ENCODE results near the gene HSPH1. TPM values are rescaled to one million over a fixed set of nuclear protein-coding genes. Genes with fewer than 3 reads are reported as not detected.

HSPH1 gene
- total RNA-seq, 2 donors from 2014 or later: 57.3 to 162 TPM

DNA sequence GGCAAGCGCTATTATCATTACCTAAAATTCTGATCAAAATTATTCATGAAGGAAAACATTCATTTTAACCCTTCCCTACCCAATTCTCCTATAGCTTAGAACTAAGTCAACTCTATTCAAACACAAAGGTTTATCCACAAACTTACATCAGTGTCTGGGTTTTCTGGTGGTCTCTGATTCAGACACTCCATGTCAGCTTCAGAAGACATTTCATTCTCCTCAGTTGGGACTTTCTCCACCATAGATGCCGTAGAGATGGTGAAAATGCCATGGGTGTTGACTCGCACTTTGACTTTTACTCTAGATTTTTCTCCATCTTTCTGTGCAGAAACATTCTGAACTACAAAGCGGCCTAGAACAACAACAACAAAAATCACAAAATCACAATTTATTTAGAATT lies 16.3 kb downstream of the HSPH1 start:
- Histone ChIP-seq H3K27me3 (no peaks in the 10 kb centered on the region), H3K27ac (no peak overlapping the region), H3K9me3 (no peaks in the 10 kb centered on the region), H3K4me1 (no peaks in the 10 kb centered on the region), H3K9ac (ENCODE audit: low read depth in 2 of 2, low read length in 2 of 2) (no peak overlapping the region), H3K4me3 (no peak overlapping the region), H3K36me3 (peaks cover 11% of the 10 kb centered on the region)
- no peak for DNase-seq
- TF ChIP-seq, protein P1, sequence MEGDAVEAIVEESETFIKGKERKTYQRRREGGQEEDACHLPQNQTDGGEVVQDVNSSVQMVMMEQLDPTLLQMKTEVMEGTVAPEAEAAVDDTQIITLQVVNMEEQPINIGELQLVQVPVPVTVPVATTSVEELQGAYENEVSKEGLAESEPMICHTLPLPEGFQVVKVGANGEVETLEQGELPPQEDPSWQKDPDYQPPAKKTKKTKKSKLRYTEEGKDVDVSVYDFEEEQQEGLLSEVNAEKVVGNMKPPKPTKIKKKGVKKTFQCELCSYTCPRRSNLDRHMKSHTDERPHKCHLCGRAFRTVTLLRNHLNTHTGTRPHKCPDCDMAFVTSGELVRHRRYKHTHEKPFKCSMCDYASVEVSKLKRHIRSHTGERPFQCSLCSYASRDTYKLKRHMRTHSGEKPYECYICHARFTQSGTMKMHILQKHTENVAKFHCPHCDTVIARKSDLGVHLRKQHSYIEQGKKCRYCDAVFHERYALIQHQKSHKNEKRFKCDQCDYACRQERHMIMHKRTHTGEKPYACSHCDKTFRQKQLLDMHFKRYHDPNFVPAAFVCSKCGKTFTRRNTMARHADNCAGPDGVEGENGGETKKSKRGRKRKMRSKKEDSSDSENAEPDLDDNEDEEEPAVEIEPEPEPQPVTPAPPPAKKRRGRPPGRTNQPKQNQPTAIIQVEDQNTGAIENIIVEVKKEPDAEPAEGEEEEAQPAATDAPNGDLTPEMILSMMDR (IDR thresholded peaks at IDR 0.05): no peak
- intact Hi-C loops (cut with DNase I): no loop called here

DNA sequence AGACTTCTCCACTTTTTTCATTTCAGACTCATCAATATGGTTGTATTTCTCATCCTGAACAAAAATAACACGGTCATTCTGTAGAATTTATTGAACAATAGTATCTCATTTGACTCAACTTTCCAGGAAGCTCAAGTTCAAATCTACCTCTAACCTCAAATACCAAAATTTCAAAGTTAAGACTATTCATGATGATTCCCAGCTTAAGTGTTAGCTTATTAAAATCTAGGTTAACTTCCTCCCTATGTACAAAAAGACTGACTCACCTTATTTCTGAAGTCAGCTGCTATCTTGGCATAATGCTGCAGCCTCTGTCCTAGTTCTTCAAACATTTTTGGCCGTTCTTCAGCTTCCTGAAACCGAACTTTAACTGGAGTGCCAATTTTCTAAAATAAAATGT lies 23.2 kb downstream of the HSPH1 start:
- H3K36me3 ChIP-seq: peaks cover 12% of the 10 kb centered on the region
- no peaks in the 10 kb centered on the region for H3K27me3 ChIP-seq
- TF ChIP-seq, protein P1 (IDR thresholded peaks at IDR 0.05): no peak
- intact Hi-C loops (cut with DNase I): no loop called here
- no peaks in the 10 kb centered on the region for H3K4me1 ChIP-seq
- no peaks in the 10 kb centered on the region for H3K9me3 ChIP-seq
- no peak overlapping the region for H3K9ac ChIP-seq (ENCODE audit: low read depth in 2 of 2, low read length in 2 of 2)
- H3K4me3 ChIP-seq: no peak overlapping the region
- H3K27ac ChIP-seq: no peak overlapping the region
- DNase-seq: no peak

DNA sequence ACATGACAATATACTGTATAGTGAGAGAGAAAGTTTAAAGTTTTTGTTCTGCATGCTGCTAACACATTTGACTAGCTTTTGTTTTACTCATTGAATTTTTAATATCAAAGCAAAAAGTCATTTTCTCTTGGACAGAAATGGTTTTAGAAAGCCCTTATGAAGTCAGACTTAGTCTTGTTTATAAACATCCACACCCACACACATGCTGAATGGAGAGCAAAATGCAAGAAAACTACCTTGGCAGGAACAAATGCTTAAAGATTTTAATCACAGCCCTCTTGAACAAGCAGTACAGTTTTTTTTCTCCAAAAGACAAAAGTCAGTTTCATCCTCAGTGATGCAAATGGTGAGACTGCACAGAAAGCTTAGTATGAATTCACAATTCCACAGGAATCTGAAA lies 25.0 kb downstream of the HSPH1 start:
- Histone ChIP-seq H3K27ac (no peak overlapping the region), H3K4me1 (no peaks in the 10 kb centered on the region), H3K9me3 (no peaks in the 10 kb centered on the region), H3K27me3 (no peaks in the 10 kb centered on the region), H3K4me3 (no peak overlapping the region), H3K9ac (ENCODE audit: low read depth in 2 of 2, low read length in 2 of 2) (no peak overlapping the region), H3K36me3 (peaks cover 12% of the 10 kb centered on the region)
- intact Hi-C loops (cut with DNase I): no loop called here
- no peak for DNase-seq
- TF ChIP-seq, protein P1 (IDR thresholded peaks at IDR 0.05): no peak

DNA sequence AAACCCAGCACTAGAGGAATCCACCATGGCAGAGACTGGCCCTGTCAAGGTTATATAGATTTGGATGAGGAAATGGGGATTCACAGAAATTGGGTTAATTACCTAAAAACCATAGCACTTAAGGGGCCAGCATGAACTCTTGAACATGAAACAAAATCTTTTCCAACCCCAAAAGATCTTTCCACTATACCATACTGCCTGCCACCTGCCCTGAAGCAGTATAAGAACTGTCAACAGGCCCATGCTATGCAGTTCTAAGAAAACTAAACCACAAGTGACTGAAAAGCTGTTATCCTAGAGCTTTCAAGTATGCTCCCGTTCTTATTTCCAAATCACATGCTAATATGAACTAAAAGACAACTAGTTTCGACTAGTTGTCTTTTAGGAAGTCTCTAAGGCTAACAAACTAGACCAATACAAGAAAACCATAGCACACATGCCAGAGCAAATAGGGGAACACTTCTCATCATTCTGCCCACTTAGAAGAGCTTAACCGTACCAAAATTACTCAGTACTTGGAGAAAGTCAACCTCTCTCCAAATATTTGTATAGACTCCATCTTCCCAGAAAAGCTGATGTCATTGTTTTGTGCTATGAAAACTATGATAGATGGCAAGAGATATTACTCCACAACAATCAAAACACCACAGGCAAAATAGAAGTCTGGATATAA lies 27.5 kb downstream of the HSPH1 start:
- intact Hi-C loops (cut with DNase I): no loop called here
- Histone ChIP-seq H3K9me3 (no peaks in the 10 kb centered on the region), H3K4me1 (no peaks in the 10 kb centered on the region), H3K4me3 (no peak overlapping the region), H3K9ac (ENCODE audit: low read depth in 2 of 2, low read length in 2 of 2) (no peak overlapping the region), H3K27ac (no peak overlapping the region), H3K36me3 (peaks cover 12% of the 10 kb centered on the region), H3K27me3 (no peaks in the 10 kb centered on the region)
- no peak for DNase-seq
- TF ChIP-seq, protein P1 (IDR thresholded peaks at IDR 0.05): no peak

DNA sequence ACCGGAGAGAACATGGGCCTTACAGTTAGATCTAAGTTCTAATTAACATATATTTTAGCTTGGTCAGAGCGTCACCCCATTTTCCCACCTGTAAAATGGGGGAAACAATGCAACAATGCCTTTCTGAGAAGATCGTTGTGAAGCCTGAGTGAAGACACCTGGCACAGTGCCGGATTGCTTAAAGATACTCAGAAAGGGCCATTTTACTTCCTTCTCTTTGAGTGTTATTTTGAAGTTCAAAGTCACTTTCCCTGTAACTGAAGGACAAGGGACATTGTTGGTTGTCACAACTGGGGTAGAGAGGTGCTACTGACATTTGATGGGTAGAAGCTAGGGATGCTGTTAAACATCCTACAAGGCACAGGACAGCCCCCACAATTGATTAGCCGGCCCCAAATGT lies 28.1 kb downstream of the HSPH1 start:
- TF ChIP-seq, protein P1 (IDR thresholded peaks at IDR 0.05): no peak
- intact Hi-C loops (cut with DNase I): no loop called here
- H3K4me3 ChIP-seq: no peak overlapping the region
- no peak overlapping the region for H3K9ac ChIP-seq (ENCODE audit: low read depth in 2 of 2, low read length in 2 of 2)
- H3K4me1 ChIP-seq: no peaks in the 10 kb centered on the region
- no peak overlapping the region for H3K27ac ChIP-seq
- H3K9me3 ChIP-seq: no peaks in the 10 kb centered on the region
- DNase-seq: no peak
- no peaks in the 10 kb centered on the region for H3K27me3 ChIP-seq
- H3K36me3 ChIP-seq: peaks cover 8% of the 10 kb centered on the region

All from colonic mucosa (tissue), 4 donors.